RWPE2 (cell line): ENCODE data around the gene INSL6.

Source experiments
- ATAC-seq: fragments of 200-7000 bp; cut with Tn5 transposase; 3 replicates; pipeline ENCODE4 v1.9.1; 2021; ENCODE audit warnings: low read depth
- DNase-seq: peaks from one replicate; pipeline ENCODE4 v3.0.0-alpha.2; 2020; ENCODE audit warnings: low spot score
- H3K27ac ChIP-seq: fragments of 450-650 bp; 2 replicates; pipeline ENCODE4 v1.5.1; 2017; ENCODE audit warnings: mild to moderate bottlenecking; ENCODE audit not compliant: poor library complexity, severe bottlenecking
- H3K27me3 ChIP-seq: fragments of 250-450 bp; sonication (Bioruptor Pico); 2 replicates; pipeline ENCODE4 v1.5.1; 2021; ENCODE audit warnings: mild to moderate bottlenecking, moderate library complexity; ENCODE audit not compliant: insufficient read depth, poor library complexity, severe bottlenecking
- H3K36me3 ChIP-seq: fragments of 250-450 bp; sonication (Bioruptor Pico); 2 replicates; pipeline ENCODE4 v1.5.1; 2020; ENCODE audit warnings: low read depth, mild to moderate bottlenecking, moderate library complexity
- H3K4me1 ChIP-seq: fragments of 250-450 bp; sonication (Bioruptor Pico); 2 replicates; pipeline ENCODE4 v1.5.1; 2021; ENCODE audit warnings: mild to moderate bottlenecking, moderate library complexity; ENCODE audit not compliant: insufficient read depth, poor library complexity, severe bottlenecking
- H3K4me3 ChIP-seq: fragments of 250-450 bp; sonication (Bioruptor Pico); 2 replicates; pipeline ENCODE4 v1.5.1; 2021; ENCODE audit warnings: mild to moderate bottlenecking, moderate library complexity; ENCODE audit not compliant: severe bottlenecking
- H3K9me3 ChIP-seq: fragments of 250-450 bp; sonication (Bioruptor Pico); 2 replicates; pipeline ENCODE4 v1.5.1; 2021; ENCODE audit warnings: mild to moderate bottlenecking, moderate library complexity; ENCODE audit not compliant: severe bottlenecking
- CTCF ChIP-seq: fragments of 450-650 bp; IDR thresholded peaks from one replicate; pipeline ENCODE4 v1.5.1; 2017; ENCODE audit warnings: mild to moderate bottlenecking, moderate library complexity; ENCODE audit not compliant: poor library complexity, severe bottlenecking

INSL6 gene

DNA sequence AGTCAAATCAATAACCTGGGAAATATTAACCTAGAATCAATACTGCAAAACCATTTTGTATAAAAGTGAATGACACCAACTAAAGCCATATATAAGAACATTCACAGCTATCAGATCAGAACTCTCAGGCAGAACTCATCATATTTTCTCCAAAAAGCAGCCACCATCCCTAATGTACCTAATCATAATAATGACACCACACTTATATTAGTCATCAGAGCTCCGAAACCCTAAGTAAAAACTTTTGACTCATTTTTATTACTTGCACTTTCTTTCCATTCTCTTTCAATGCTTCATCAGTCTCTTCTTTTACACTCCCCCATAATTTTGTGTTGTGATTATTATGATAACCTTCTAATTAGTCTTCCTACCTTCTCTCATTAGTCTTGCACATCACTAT is 45.3 kb downstream of the INSL6 start:
- Histone ChIP-seq H3K27me3 (no peaks in the 10 kb centered on the region), H3K27ac (no peak overlapping the region), H3K4me3 (no peak overlapping the region), H3K9me3 (no peaks in the 10 kb centered on the region), H3K4me1 (no peaks in the 10 kb centered on the region), H3K36me3 (no peaks in the 10 kb centered on the region)
- no peak for TF ChIP-seq CTCF
- ATAC-seq = no peak
- no peak for DNase-seq

DNA sequence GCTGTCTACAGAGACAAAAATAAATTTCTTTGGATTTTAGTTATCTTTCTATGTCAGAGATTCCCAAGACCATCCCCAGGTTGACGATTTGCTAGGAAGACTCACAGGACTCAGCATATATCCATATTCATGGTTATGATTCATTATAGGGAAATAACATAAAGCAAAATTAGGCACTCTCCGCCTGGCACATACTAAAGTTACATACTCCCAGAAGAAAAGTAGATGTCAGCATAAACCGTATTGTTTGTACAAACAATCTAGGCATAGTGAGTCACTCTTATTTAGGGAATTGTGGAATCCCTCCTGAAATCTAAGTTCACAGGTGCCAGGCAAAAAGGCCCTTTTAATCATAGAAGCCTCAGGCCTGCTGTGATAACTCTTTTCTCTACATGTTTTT is 62.9 kb downstream of the INSL6 start:
- no peak for TF ChIP-seq CTCF
- Histone ChIP-seq H3K27ac (no peak overlapping the region), H3K27me3 (no peaks in the 10 kb centered on the region), H3K36me3 (peaks cover 4% of the 10 kb centered on the region; the same call in 1 of the 2 replicates), H3K4me3 (no peak overlapping the region), H3K9me3 (no peaks in the 10 kb centered on the region), H3K4me1 (no peaks in the 10 kb centered on the region)
- DNase-seq = no peak
- ATAC-seq = no peak

- peaks cover 4% of the 10 kb centered on the region; the same call in 1 of the 2 replicates for H3K36me3 ChIP-seq
- DNase-seq (no peak), ATAC-seq (no peak)
- H3K27ac ChIP-seq = no peak overlapping the region
- no peaks in the 10 kb centered on the region for H3K27me3 ChIP-seq
- no peak for TF ChIP-seq CTCF
- H3K4me3 ChIP-seq = no peak overlapping the region
- no peaks in the 10 kb centered on the region for H3K9me3 ChIP-seq
- H3K4me1 ChIP-seq = no peaks in the 10 kb centered on the region
Observed at GRCh38 chr9:5122116-5122515, 63.3 kb downstream of the INSL6 start.

DNA sequence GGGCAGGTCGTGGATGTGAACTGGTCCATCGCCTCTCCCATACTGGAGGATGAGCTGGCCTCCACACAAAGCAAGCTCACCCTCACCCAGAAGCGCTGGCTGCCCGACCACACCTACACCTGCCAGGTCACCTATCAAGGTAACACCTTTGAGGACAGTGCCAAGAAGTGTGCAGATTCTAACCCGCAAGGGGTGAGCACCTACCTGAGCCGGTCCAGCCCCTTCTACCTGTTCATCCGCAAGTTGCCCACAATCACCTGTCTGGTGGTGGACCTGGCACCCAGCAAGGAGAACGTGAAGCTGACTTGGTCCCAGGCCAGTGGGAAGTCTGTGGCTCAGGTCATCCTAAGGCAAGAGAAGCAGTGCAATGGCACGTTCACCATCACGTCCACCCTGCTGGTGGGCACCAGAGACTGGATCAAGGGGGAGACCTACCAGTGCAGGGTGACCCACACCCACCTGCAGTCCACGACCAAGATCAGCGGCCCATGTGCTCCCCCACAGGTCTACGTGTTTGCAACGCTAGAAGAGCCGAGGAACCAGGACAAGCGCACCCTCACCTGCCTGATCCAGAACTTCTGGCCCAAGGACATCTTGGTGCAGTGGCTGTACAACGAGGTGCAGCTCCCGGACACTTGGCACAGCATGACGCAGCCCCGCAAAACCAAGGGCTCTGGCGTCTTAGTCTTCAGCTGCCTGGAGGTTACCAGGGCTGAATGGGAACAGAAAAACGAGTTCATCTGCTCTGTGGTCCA is 71.3 kb downstream of the INSL6 start:
- H3K27me3 ChIP-seq = no peaks in the 10 kb centered on the region
- H3K36me3 ChIP-seq = no peaks in the 10 kb centered on the region; the same call in 1 of the 2 replicates
- no peak for TF ChIP-seq CTCF
- DNase-seq (no peak), ATAC-seq (no peak)
- H3K4me3 ChIP-seq = no peak overlapping the region
- no peaks in the 10 kb centered on the region for H3K4me1 ChIP-seq
- no peaks in the 10 kb centered on the region for H3K9me3 ChIP-seq
- no peak overlapping the region for H3K27ac ChIP-seq
